Body of pancreas (tissue), 4 donors: Measurements from ENCODE around the gene NLGN3.

ENCODE experiments used
- POLR2A ChIP-seq, 3 donors: fragments of 450-650 bp; IDR thresholded peaks; one replicate each; pipeline ENCODE4 v1.6.1; 2016; ENCODE audit warnings: antibody characterized with exemption in 3 of 3, mild to moderate bottlenecking in 2 of 3
- TF ChIP-seq, protein P1 (sequence below), 7 experiments: fragments of 450-650 bp in 4 of 7; fragments of 200-600 bp in 3 of 7; sonication (generic) in 3 of 7; IDR thresholded peaks; one replicate each; pipeline ENCODE4 v1.5.1; 2016 to 2019; ENCODE audit warnings: antibody characterized with exemption in 7 of 7

DNA sequence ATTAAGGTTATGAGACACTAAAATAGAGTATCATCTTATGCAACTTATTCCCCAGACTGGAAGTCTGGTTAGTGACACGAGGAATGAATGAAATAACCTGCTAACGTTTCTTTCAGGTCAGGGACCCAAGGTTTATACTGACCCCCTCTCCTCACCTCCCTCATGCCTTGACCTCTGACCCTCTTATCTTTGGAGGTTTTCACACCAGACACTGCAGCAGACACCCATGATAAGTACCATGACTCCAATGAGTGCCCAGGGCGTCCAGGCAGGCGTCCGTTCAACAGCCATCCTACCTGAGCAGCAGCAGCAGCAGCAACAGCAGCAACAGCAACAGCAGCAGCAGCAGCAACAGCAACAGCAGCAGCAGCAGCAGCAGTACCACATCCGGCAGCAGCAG lies 4.2 kb upstream of the NLGN3 start:
- TF ChIP-seq, protein P1, sequence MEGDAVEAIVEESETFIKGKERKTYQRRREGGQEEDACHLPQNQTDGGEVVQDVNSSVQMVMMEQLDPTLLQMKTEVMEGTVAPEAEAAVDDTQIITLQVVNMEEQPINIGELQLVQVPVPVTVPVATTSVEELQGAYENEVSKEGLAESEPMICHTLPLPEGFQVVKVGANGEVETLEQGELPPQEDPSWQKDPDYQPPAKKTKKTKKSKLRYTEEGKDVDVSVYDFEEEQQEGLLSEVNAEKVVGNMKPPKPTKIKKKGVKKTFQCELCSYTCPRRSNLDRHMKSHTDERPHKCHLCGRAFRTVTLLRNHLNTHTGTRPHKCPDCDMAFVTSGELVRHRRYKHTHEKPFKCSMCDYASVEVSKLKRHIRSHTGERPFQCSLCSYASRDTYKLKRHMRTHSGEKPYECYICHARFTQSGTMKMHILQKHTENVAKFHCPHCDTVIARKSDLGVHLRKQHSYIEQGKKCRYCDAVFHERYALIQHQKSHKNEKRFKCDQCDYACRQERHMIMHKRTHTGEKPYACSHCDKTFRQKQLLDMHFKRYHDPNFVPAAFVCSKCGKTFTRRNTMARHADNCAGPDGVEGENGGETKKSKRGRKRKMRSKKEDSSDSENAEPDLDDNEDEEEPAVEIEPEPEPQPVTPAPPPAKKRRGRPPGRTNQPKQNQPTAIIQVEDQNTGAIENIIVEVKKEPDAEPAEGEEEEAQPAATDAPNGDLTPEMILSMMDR (IDR thresholded peaks at IDR 0.05), result no peak
- no peak for TF ChIP-seq POLR2A (IDR thresholded peaks at IDR 0.05)
